GM21381 (cell line): ENCODE data around the gene ADGRA1.

Source experiments
- ATAC-seq: cut with Tn5 transposase; IDR thresholded peaks from one replicate; pipeline ENCODE4 v1.9.1; 2021; ENCODE audit warnings: mild to moderate bottlenecking, moderate library complexity; ENCODE audit not compliant: unreplicated experiment

ADGRA1 gene

DNA sequence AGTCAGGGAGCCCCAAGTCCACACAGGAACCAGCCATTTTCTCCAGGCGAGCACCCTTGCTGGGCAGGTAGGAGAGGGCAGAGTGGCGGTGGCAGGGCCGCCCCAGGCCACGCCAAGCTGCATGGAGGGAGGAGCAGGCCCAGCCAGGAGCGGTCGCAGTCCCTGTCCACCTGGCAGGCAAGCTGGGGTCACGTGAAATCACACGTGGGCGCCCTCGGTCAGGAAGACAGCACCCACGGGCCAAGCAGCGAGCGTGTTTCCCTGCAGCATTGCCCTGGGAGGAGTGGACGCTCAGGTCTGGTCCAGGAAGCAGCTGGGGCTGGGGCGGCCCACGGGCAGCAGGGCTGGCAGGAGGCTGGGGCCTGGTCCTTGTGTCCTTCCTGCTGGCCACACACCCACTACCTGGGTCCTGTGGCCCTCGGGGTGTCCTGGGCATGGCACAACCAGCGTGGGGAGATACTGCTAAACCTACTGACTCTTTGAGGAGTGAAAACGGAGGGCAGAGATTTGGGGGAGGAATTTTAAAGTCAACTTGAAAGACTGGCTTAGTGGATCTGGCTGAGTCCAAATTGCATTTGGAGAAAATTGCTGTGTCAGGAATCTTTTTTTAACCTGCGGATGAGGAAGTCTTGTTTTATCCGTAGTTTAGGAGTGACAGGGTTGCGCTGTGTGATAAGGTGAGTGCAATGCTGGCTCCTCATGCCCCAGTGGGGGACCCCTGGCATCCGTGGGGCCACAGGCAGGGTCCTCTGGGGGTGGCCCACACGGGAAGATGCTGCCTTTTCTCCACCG lies 12.2 kb upstream of the ADGRA1 start:
- ATAC-seq, result no peak

DNA sequence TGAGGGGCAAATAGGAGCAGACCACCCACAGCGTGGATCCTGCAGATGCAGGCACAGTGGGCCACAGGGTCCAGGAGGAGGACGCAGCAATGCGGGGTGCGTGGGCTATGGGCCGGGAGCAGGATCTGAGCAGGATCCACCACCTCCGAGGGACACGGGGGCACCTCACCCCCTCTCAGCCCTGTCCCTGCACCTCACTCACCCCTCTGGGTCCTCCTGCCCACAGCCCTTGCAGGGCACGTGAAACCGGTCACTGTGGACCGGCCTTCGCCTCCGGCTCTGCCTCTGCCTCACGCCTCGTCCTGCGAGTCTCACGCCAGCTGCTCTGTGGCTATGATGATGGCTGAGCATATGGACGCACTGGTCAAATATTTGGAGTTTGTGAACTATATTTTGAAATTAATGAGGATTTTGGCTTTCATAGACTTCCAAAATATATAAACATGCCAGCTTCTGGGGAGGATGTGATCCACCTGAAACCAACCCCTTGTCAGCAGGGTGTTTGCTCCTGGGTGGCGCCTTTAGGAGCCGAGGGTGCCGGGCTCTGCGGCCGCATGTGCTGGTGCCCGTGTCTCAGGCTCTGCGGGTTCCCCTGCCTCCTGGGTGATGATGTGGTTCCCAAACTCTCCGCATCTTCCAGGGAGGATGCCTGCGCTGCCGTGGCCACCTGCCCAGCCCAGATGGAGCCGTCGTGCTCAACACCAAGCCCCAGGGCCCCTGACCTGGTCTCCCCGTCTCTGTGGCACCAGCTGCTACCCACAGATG lies 11.3 kb upstream of the ADGRA1 start:
- no peak for ATAC-seq

DNA sequence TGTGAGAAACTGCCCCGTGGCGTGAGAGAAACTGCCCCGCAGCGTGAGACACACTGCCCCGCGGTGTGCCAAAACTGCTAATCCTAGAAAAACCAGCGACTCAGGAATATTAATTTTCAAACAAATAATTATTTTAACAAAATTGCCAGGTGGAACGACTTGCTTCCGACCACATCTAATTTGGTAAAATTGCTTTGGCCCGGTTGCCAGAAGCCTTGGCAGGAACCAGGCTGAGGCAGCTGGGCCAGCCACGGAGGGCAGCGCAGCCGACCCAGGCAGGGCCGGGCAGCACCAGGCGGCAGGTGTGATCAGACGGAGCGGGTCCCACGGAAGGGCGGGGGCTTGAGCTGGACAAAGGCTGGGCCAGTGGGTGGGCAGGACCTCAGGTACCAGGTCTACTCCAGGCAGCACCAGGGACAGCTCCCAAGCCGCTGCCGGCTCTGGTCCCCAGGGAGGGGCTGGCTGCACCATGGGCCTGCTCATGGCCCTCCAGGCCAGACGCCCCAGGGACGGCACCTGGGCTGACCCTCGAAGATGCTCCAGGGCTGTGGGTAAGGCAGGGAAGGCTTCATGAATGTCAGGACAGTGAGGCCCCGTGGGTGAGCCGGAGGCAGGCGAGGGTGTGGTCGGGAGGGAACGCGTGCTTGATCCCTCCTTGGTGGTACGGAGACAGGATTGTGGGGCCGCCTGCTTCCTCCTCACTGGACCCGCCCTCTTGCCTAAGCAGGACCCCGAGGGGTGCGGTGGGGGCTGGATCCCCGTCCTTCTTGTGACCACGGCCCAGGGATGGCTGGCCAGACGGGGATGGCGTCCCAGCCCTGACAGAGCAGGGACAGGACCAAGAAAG lies 7.7 kb upstream of the ADGRA1 start:
- ATAC-seq, result no peak

DNA sequence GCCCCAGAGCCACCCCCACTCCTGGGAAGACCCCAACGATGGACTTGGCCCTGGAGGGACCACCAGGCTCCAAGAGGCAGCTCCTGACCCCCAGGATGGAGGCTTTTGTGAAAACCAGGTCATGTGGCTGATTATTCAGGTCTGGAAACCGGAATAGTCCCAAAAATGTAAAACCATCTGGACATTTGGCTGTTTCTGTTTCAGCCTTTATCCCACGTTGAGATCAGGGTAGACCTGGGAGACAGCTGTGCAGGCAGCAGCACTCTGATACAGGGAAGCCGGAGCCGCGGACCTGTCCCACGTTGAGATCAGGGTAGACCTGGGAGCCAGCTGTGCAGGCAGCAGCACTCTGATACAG lies 7.1 kb upstream of the ADGRA1 start:
- no peak for ATAC-seq

DNA sequence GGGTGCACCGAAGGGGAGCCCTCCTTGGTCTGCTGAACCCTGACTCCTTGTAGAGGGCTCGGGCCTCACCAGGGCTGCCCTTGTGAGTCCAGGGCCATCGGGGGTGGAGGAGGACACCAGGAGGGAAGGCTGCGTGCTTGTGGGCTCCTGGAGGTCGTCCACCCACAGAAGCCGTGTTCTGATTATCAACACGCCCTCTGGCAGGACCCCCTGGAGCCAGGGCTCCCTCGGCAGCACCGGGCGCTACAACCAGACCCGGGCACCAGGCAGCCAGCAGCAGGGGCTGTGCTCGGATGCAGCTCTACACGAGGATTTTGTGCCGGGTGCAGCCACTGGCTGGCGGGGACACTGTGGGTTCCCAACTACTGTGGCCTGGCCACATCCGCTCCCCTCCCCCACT lies 6.1 kb upstream of the ADGRA1 start:
- no peak for ATAC-seq

DNA sequence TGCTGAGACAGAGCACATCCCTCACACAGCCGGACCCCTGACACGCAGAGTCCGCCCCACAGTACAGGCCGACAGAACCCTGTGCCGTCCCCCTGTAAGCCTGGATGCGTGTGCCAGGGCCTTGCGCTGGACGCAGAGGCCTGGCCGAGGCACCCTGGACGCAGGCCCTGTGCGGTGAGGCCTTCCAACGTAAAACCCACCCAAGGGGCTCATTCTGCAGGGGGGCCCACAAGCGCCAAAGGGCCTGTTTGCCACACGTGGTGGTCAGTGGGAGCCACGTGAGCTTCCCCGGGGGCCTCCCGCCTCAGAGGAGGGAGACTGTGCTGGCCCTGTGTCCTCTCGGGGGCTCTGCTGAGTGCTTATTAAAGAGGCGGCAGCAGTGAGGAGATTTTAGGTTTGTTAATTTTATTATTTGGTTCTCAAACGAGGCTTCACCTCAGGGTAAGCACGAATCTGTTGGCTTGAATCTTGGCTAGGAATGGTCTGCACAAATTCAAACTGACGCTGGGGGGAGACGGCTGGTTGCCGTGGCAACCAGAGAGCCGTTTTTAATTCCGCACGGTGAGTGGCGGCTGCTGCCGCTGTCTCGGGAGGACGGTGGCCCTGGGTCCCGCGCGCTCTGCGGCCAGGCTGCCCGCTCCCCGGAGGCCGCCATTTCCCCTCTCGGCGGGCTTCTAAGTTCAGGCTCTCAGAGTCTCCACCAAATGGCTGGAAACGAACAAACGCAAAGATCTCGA lies 4.9 kb upstream of the ADGRA1 start:
- ATAC-seq, result no peak

DNA sequence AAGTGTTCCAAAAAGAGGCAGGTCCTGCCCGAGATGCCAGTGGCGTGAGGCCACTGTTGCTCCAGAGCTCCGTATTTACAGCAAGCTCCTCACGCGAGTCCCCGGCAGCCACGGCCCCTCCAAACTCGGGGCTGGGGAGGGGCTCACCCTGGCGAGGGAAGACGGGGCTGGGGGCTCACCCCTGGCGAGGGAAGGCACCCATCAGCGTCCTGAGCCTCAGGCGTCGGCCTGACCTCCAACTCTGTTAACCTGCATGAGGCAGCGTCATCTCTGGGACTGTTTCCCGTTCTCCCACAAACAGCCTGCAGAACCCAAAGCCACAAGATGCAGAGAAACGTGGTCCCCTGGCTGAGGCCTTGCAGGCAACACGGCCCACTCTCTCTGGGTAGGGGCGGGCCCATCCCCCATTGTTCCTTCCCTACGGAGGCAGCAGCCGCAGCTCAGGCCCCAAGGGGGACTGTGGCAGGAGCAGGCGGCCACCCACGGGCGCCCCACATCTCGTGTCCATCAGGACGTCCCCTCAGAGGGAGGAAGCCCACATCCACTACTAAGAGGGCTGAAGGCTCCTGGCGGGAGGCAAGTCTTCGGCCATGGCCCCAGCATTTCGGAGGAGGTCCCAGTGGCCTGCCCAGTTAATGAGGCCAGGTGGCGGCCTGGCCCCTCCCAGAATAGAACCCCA lies 4.2 kb upstream of the ADGRA1 start:
- ATAC-seq, result no peak

DNA sequence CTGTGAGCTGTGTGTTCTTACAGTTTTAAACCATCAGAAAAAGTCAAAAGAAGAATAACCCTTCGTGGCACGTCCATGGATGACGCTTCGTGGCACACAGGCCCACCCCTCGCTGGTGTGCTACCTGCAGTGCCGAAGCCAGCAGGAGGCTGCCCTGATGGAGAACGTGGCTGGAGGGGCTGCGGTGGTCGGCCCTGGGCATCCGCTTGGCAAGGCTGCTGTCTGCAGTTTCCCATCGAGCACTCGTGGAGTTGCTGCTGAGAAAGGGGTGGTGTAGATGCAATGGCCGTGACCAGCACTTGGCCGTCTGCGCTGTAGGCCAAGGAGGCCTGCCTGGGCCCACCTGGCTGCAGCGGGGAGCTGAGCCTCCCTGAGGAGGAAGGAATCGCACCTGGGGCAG lies 3.2 kb upstream of the ADGRA1 start:
- no peak for ATAC-seq

DNA sequence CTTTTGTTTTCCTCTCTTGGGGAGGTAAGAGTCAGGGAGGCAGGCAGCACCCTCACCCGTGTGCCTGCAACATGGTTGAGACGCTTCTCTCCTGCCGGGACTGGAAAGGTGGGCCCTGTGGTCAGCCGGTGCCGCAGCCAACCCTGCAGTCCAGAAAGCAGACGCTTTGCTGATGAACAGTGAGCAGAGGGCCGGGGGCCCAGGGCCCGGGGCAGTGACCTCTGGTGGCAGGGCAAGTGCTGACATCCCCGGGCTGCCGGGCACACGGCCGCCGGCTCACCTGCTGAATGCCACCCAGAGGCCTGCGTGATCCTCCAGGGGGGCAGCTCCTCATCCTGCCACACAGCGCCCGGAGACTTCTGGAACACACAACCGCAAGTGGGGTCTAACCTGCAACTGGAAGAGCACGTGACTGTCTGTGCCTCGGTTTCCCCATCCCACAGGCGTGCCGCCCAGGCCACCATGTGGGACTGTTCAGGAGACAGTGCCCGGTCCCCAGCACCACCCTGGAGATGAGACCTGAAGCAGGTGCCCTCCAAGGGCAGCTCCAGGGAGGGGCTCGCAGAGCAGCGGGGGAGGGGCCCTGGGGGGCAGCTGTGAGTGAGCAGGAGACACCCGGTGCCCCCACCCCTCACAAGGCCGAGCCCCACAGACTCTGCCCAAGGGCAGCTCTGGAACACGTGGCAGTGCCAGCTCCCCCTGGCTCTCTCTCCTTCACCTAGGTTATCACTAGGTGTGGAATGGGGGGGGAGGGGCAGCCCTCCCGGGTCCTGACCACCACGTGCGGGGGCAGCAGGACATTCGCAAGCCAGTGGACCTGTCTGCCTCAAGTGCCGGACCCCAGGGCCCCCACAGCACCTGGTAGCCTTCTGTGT lies 2.2 kb upstream of the ADGRA1 start:
- no peak for ATAC-seq

DNA sequence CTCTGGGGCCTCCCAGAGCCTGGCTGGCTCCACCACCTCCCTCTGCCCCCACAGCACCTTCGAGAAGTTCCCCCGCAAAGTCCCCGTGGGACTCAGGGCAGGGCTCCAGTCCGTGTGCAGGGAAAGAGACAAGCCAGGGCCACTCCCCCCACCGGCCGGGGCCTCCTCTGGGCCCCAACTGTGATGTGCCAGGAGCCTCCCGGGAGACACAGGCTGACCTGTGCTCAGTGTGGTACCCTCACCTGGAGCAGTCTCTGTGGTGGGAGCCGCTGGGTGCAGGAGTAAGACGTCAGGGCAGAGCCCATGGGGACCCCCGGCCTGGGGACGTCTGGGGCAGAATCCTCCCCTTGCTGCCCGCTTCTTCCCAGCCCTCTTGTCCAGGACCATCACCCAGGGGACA lies 1.5 kb upstream of the ADGRA1 start:
- ATAC-seq, result no peak

DNA sequence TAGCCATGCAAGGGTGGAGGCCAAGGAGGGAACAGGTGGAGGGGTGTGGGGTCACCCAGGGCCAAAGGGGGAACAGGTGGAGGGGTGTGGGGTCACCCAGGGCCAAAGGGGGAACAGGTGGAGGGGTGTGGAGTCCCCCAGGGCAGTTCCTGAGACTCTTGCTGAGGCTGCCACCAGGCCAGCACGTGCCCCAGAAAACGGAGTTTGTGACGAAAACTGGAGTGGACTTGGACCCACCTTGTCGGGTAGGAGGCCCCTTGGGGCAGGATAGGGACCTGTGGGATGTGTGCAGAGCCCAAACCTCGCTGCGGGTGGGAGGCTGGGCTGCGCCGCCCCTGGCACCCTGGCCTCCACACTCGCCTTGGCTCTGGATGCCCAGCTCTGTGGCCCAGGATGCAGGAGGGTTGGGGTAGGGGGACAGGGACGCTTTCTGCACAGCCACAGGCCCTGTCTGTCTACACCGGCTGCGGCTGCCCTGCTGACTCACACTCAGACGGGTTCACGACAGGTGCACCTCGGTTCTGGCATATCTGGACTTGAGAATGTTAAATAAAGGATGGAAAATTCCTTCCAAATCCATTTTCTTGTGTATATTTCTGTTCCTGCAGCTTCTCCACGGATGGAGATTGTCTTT lies 562 bp upstream of the ADGRA1 start:
- no peak for ATAC-seq

DNA sequence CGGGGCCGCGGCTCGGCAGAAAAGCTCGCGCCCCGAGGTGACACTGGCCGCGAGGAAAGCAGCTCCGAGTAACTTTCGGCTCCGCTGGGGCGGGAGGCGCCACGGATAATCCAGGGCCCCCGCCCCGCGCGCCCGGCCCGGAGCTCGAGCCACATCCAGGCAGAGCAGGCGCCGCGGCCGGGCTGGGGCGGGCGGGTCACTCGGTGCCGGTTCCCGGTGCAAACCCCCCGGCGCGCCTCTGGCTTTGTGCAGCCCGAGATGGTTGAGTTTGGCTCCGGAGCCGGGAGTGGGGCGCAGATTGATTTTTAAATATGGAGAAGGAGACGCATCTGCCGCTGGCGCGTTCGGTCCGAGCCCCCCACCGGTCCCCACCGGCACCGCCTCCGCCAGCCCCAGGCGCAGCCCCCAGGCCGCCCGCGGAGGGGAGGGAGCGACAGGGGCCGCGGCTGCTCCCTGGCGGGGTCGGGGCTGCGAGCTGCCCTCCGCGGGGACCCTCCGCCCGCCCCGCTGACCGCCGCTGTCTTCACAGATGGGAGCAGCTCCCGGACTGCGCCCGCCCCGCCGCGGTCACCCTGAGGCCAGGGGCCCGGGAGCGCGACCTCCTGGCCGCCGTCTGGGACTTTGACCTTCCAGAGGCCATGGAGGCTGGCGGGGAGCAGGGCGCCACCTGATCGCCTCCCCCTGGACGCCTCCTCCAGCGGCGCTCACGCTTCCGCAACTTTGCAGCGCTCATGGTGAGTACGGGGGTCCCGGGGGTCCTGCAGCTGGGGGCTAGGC lies 643 bp downstream of the ADGRA1 start:
- no peak for ATAC-seq

DNA sequence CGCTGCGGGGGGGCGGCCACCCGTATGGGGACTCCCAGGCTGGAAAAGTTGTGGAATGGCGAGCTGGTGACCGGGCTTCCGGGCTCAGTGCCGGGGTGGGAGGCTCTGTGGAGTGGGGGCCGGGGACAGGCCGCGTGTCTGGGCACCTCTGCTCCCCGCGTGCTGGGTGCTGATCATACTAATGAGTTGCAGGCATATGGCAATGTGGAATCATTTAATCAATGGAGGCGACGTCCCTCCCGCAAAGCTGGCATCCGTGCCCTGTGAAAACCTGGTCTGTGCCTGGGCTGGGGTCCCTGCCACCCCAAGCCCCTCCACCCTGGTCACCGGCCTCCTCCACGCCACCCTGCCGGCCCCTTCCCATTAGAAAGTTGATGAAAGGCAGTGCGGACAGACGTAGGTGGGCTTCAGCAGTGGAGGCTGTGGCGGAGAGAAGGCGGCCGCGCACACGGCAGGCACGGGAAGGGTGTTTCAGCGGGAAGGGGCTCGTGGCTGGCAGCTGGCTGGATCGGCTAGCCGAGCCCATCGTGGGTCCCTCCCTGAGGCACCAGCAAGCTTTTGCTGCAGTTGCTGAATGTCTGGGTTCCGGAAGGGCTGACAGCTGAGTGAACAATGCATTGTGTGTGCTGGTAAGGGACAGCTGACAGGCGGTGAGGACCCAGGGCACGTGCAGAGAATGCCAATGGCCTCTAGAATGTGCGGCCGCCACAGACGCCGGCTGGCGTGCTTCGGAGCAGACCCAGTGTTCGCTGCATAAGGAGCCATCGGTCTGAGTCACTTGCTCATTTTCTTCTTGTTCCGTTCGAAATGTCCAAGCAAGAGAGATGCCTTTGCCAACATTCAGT lies 1.5 kb downstream of the ADGRA1 start:
- no peak for ATAC-seq

DNA sequence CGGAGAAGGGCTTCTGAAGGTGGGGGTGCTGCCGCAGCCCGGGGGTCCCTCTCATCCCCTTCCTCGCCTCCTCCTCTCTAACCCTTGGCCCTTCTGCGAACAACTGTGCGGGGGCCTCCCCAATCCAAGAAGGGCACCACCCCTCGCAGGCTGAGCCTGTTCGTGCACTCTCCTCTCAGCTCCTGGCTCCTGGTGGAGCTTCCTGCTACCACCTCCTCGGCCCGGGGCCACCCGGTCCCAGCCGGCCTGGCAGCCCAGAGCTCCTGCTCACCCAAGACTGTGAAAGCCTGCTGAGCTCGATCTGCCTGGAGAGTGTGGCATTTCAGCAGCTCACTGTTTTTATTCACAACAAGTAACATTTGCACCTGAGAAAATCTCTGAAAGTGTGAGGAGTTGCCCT lies 2.4 kb downstream of the ADGRA1 start:
- no peak for ATAC-seq

DNA sequence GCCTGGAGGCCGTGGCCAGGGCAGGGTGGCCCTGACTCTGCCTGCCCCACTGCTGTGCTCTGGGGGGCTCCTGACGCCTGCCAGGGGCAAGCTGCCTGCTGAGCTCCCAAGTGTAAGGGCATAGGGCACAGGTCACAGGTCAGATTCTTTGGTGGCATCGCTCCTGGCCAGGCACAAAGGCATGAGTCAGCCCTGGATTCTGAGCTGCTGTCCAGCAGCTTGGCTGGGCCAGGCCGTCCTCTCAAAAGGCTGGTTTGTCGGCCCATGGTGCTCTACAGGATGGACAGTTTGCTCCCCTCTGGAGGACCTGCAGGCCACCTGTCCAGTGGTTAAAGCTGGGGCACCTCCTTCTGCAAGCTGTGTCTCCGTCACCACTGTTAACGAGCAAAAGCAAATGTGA lies 2.9 kb downstream of the ADGRA1 start:
- no peak for ATAC-seq

DNA sequence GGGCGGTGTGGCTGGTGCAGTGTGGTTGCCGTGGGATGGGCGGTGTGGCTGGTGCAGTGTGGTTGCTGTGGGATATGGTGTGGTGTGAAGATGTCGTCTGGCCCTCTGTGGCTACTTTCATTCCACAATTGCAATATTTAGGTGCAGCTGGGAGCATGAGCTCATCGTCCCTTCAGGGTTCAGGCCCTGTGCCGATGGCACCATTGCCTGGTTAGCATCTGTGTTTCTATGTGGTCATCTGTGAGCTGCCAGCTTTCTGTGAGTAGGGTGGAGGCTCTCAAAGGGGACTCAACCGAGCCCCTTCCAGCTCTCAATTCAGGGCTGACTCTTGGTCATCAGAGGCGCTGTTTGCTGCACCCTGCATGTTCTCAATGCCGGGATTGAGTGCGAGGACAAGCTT lies 3.6 kb downstream of the ADGRA1 start:
- ATAC-seq, result no peak

DNA sequence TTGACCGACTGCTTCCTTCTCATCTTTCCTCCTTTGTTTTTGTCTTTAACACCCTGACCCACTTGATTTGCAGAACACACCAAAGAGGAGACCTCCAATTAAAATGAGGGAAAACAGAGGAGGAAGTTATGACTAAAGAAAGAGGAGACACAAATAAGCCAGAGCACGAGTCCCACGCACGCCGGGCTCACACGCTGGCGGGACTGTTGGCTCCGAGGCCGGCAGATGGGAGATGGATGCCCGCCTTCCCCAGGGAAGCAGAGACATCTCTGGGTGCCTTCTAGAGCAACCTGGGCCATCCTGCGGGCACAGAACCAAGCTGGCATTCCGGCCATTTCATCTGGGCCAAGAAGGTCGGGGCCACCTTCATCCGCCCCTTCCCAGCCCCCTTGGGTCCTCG lies 5.6 kb downstream of the ADGRA1 start:
- no peak for ATAC-seq
